Transverse colon (tissue), 4 donors: ENCODE results near the gene CCS. TPM values are rescaled to one million over a fixed set of nuclear protein-coding genes. Genes with fewer than 3 reads are reported as not detected.
A peak's percentile ranks its signal among the peaks of the same experiment; 100 is the strongest.

Experiments used
- DNase-seq: peaks from one replicate; pipeline ENCODE4 v3.0.0-alpha.2; 2019
- H3K27ac ChIP-seq, 4 donors: fragments of 200-600 bp; sonication (generic); 2 replicates each; pipeline ENCODE4 v1.5.1; 2016 to 2018; ENCODE audit warnings: inconsistent platforms in 4 of 4
- H3K27me3 ChIP-seq: fragments of 200-600 bp; sonication (generic); 2 replicates; pipeline ENCODE4 v1.5.1; 2017; ENCODE audit warnings: inconsistent platforms
- H3K36me3 ChIP-seq, 4 donors: fragments of 200-600 bp; sonication (generic); 2 replicates each; pipeline ENCODE4 v1.5.1; 2017 to 2019; ENCODE audit warnings: inconsistent platforms in 4 of 4
- H3K4me1 ChIP-seq, 4 donors: fragments of 200-600 bp; sonication (generic); 2 replicates each; pipeline ENCODE4 v1.5.1; 2017 to 2020; ENCODE audit warnings: inconsistent platforms in 4 of 4
- H3K4me3 ChIP-seq, 4 donors: fragments of 200-600 bp; sonication (generic); 1 replicate in 1 of 4; 2 replicates in 3 of 4; pipeline versions ENCODE4 v1.5.1 to v1.6.1; 2017 to 2019; ENCODE audit warnings: inconsistent platforms in 4 of 4
- H3K9me3 ChIP-seq, 2 donors: fragments of 200-600 bp; sonication (generic); 2 replicates each; pipeline ENCODE4 v1.5.1; 2017 to 2019; ENCODE audit warnings: inconsistent platforms in 2 of 2
- EP300 ChIP-seq: sonication (generic); formaldehyde crosslinking; IDR thresholded peaks from one replicate; pipeline ENCODE4 v1.6.1; 2017; ENCODE audit warnings: antibody characterized with exemption, low read depth
- POLR2A ChIP-seq: fragments of 450-650 bp; IDR thresholded peaks from one replicate; pipeline ENCODE4 v1.6.1; 2016; ENCODE audit warnings: antibody characterized with exemption, mild to moderate bottlenecking, moderate library complexity
- POLR2AphosphoS5 ChIP-seq, 3 donors: sonication (generic); formaldehyde crosslinking; IDR thresholded peaks; one replicate each; pipeline ENCODE4 v1.6.1; 2016; ENCODE audit warnings: antibody characterized with exemption in 3 of 3
- WGBS, 2 donors: methylation state at CpG; one replicate each; pipeline ENCODE4 v1.1.5; 2018; ENCODE audit warnings: low coverage in 1 of 2; 5-methylcytosine and 5-hydroxymethylcytosine counted together
- in situ Hi-C, 4 donors: fragments of 200-750 bp; cut with MboI; loops; one replicate each; pipeline versions ENCODE4 v1.15.0 to v1.15.1; 2017; ENCODE audit warnings: low sequenced_read_pairs in 3 of 4, low pct_ligation_motif_present in 1 of 4, low pct_unique_long_range_greater_than_20kb in 1 of 4
- intact Hi-C: fragments of 100-400 bp; cut with DNase I; formaldehyde crosslinking; loops from one replicate; pipeline ENCODE4 v1.15.1; 2023; ENCODE audit warnings: low total_unique reads
- total RNA-seq, 4 donors: library from RNA; depleted of rRNA; stranded (reverse); fragments of >200 nt; gene quantifications; one replicate each; pipeline ENCODE4 v1.1.0, GENCODE V29; 2016
- TF ChIP-seq, protein P1 (sequence below), 5 experiments: fragments of 200-600 bp in 3 of 5; fragments of 450-650 bp in 2 of 5; sonication (generic) in 3 of 5; IDR thresholded peaks; 1 replicate in 2 of 5; 2 replicates in 3 of 5; pipeline ENCODE4 v1.5.1; 2016 to 2017; ENCODE audit warnings: antibody characterized with exemption in 5 of 5, inconsistent platforms in 3 of 5, mild to moderate bottlenecking in 2 of 5, moderate library complexity in 1 of 5

The CCS gene
- total RNA-seq, 4 donors from 2014 or later = 37.4 to 82.0 (median 49.5) TPM

DNA sequence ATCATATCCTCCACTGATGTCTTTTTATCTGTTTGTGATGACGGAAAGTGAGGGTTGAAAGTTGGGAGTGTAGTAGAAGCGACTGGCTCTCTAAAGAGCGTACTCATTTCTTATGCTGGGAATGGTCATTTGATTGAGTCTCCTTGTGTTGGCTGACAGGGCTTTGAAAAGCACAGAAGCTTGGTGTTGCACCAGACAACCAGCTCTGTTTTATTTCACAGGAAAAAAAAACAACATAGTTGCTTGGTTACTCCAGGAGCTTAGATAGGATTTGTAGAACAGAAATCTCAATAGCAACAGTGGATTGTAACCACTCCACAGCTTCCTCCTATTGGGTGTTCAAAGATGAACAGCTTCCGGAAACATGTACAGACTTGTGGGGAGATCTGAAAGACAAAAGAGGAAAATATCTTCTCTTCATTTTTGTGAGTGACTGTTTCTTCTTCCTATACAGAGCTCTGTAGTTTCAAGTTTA is 26.1 kb downstream of the CCS start:
- intact Hi-C loops = no loop called here
- peaks cover 37 to 72% (median 57%) of the 10 kb centered on the region in 4 donors for H3K4me1 ChIP-seq
- no peak for DNase-seq
- no peaks in the 10 kb centered on the region for H3K9me3 ChIP-seq
- TF ChIP-seq POLR2A = peak; percentile 41
- TF ChIP-seq, protein P1, sequence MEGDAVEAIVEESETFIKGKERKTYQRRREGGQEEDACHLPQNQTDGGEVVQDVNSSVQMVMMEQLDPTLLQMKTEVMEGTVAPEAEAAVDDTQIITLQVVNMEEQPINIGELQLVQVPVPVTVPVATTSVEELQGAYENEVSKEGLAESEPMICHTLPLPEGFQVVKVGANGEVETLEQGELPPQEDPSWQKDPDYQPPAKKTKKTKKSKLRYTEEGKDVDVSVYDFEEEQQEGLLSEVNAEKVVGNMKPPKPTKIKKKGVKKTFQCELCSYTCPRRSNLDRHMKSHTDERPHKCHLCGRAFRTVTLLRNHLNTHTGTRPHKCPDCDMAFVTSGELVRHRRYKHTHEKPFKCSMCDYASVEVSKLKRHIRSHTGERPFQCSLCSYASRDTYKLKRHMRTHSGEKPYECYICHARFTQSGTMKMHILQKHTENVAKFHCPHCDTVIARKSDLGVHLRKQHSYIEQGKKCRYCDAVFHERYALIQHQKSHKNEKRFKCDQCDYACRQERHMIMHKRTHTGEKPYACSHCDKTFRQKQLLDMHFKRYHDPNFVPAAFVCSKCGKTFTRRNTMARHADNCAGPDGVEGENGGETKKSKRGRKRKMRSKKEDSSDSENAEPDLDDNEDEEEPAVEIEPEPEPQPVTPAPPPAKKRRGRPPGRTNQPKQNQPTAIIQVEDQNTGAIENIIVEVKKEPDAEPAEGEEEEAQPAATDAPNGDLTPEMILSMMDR (IDR thresholded peaks at IDR 0.05) = no peak
- TF ChIP-seq EP300 = no peak
- peak; percentile 41 to 77 (median 52) for TF ChIP-seq POLR2AphosphoS5 (IDR thresholded peaks at IDR 0.05)
- H3K4me3 ChIP-seq = peak overlapping the region in 3 of 4 donors; percentile 82 to 88 (median 83)
- peak overlapping the region; percentile 92 to 98 (median 98) for H3K27ac ChIP-seq
- H3K36me3 ChIP-seq = peaks cover 0 to 7% (median 1%) of the 10 kb centered on the region in 4 donors
- 25 to 39% methylated on average over 3 to 4 of the region's 4 CpGs for WGBS, 2 donors
- in situ Hi-C loops = no loop called here
- no peaks in the 10 kb centered on the region for H3K27me3 ChIP-seq

DNA sequence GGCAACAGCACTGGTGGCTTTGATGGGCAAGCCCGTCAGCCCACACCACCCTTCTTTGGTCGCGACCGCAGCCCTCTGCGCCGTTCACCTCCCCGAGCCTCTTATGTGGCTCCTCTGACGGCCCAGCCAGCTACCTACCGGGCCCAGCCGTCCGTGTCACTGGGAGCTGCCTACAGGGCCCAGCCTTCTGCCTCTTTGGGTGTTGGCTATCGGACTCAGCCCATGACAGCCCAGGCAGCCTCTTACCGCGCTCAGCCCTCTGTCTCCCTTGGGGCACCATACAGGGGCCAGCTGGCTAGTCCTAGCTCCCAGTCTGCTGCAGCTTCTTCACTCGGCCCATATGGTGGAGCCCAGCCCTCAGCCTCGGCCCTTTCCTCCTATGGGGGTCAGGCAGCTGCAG is 31.5 kb downstream of the CCS start:
- Histone ChIP-seq H3K27me3 (no peaks in the 10 kb centered on the region), H3K4me1 (peaks cover 32 to 56% (median 39%) of the 10 kb centered on the region in 4 donors), H3K36me3 (peaks cover 0 to 45% (median 23%) of the 10 kb centered on the region in 4 donors), H3K27ac (peak overlapping the region; percentile 64 to 98 (median 74)), H3K4me3 (no peak overlapping the region), H3K9me3 (no peaks in the 10 kb centered on the region)
- TF ChIP-seq POLR2A = no peak
- TF ChIP-seq, protein P1 (IDR thresholded peaks at IDR 0.05) = no peak
- no peak for TF ChIP-seq POLR2AphosphoS5 (IDR thresholded peaks at IDR 0.05)
- no peak for TF ChIP-seq EP300
- DNase-seq = no peak
- intact Hi-C loops (no loop called here), in situ Hi-C loops (no loop called here)
- 88% methylated on average over 16 of the region's 16 CpGs; no CpG with 5 or more reads in 1 of the 2 donors for WGBS, 2 donors

DNA sequence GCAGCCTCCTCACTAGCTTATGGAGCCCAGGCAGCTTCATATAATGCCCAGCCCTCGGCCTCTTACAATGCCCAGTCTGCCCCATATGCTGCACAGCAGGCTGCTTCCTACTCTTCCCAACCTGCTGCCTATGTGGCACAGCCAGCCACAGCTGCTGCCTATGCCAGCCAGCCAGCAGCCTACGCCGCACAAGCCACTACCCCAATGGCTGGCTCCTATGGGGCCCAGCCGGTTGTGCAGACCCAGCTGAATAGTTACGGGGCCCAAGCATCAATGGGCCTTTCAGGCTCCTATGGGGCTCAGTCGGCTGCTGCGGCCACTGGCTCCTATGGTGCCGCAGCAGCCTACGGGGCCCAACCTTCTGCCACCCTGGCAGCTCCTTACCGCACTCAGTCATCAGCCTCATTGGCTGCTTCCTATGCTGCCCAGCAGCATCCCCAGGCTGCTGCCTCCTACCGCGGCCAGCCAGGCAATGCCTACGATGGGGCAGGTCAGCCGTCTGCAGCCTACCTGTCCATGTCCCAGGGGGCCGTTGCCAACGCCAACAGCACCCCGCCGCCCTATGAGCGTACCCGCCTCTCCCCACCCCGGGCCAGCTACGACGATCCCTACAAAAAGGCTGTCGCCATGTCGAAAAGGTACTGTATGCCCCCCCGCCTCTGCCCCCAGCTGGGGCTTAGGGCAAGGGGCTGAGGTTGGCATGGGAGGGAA is 32.2 kb downstream of the CCS start:
- H3K36me3 ChIP-seq = peaks cover 0 to 50% (median 23%) of the 10 kb centered on the region in 4 donors
- WGBS, 2 donors = 95% methylated on average over 21 of the region's 26 CpGs; no CpG with 5 or more reads in 1 of the 2 donors
- H3K9me3 ChIP-seq = no peaks in the 10 kb centered on the region
- peaks cover 28 to 50% (median 34%) of the 10 kb centered on the region in 4 donors for H3K4me1 ChIP-seq
- in situ Hi-C loops = no loop called here
- TF ChIP-seq POLR2AphosphoS5 (IDR thresholded peaks at IDR 0.05) = no peak
- TF ChIP-seq EP300 = no peak
- no peak for TF ChIP-seq POLR2A
- TF ChIP-seq, protein P1 (IDR thresholded peaks at IDR 0.05) = no peak
- H3K27ac ChIP-seq = peak overlapping the region; percentile 64 to 98 (median 74)
- no peak overlapping the region for H3K4me3 ChIP-seq
- no peak for DNase-seq
- H3K27me3 ChIP-seq = no peaks in the 10 kb centered on the region
- intact Hi-C loops = no loop called here

DNA sequence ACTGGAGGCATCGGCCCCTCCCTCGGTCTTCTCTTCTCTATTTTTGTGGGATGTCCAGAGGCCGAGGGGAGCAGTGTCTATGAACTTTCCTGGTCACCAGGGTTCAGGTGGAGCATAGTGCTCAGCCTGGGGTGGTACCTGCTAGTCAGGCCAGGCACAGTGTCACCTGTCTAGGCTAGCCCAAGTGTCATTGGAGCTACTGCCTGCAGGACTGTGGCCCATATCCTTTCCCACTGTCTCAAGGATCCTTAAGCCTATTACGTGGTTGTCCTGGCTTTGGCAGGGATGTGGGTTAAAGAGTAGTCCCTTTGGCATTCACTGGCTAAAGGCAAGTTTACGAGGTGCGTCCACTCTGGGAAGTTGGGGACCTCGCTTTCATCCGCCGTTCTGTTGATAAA is 32.8 kb downstream of the CCS start:
- intact Hi-C loops (no loop called here), in situ Hi-C loops (no loop called here)
- no peaks in the 10 kb centered on the region for H3K9me3 ChIP-seq
- no peak overlapping the region for H3K4me3 ChIP-seq
- peaks cover 0 to 50% (median 23%) of the 10 kb centered on the region in 4 donors for H3K36me3 ChIP-seq
- H3K4me1 ChIP-seq = peaks cover 23 to 45% (median 28%) of the 10 kb centered on the region in 4 donors
- WGBS, 2 donors = 95% methylated on average over 9 of the region's 9 CpGs; no CpG with 5 or more reads in 1 of the 2 donors
- no peaks in the 10 kb centered on the region for H3K27me3 ChIP-seq
- no peak for DNase-seq
- peak overlapping the region in 1 of 4 donors; percentile 9 for H3K27ac ChIP-seq
- TF ChIP-seq POLR2A (no peak), POLR2AphosphoS5 (IDR thresholded peaks at IDR 0.05) (no peak), EP300 (no peak)
- TF ChIP-seq, protein P1 (IDR thresholded peaks at IDR 0.05) = no peak
